ENCODE measurements around the gene LIPT2. TPM values are rescaled to one million over a fixed set of nuclear protein-coding genes. Genes with fewer than 3 reads are reported as not detected.
A peak's percentile ranks its signal among the peaks of the same experiment; 100 is the strongest.
"Not testable (repeated sequence)": the region's sequence is repeated elsewhere in the genome, so short reads cannot be mapped to it uniquely, and the experiment has no call there.

The LIPT2 gene
- 3.0 and 3.6 TPM in 2 replicates for total RNA-seq

GRCh38 chr11:74492974-74493790 lies at the start of gene LIPT2:
LIPT2 (minus strand) TSS chr11:74493724; CDS start chr11:74493703, 21 bp downstream.
- peak; percentile 98 for DNase-seq

GRCh38 chr11:74541466-74541865 lies 47.9 kb upstream of the LIPT2 start:
- DNase-seq: no peak

- no peak for DNase-seq
Observed at GRCh38 chr11:74540270-74540669, 46.7 kb upstream of the LIPT2 start.

GRCh38 chr11:74538680-74539079 lies 45.2 kb upstream of the LIPT2 start:
- DNase-seq: no peak

DNA sequence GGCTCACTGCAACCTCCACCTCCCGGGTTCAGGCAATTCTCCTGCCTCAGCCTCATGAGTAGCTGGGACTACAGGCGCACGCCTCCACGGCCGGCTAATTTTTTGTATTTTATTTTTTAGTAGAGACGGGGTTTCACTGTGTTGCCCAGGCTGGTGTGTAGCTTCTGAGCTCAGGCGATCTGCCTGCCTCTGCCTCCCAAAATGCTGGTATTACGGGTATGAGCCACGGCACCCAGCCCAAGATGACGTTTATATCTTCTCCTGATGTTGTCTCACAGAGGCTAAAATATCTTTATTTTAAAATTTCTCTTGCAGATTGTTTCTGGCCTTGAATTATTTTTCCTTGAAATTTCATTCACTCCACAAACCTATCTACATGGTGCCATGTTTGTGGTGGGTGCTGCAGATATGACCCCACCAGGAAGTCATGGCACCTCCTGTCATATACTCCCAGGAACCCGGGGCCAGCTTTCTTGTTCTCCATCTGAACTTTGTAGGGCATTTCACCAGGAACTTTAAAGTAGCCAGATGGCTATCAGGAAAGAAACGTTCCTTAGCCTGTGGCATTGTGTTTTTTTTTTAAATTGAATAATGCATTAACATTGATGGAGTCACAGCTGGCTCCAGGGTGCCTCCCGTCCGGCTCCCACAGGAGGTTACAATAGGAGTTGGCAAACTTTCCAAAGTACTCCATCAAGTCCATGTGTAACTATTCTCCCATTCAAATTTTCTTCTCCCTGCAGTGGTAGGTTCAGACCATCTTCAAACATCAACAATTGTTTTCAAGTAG lies 42.0 kb upstream of the LIPT2 start:
- peak; percentile 10 for DNase-seq

GRCh38 chr11:74534946-74535275 lies 41.4 kb upstream of the LIPT2 start:
- DNase-seq: not testable (repeated sequence)

- DNase-seq: no peak
Observed at GRCh38 chr11:74534216-74534945, 40.9 kb upstream of the LIPT2 start.

DNA sequence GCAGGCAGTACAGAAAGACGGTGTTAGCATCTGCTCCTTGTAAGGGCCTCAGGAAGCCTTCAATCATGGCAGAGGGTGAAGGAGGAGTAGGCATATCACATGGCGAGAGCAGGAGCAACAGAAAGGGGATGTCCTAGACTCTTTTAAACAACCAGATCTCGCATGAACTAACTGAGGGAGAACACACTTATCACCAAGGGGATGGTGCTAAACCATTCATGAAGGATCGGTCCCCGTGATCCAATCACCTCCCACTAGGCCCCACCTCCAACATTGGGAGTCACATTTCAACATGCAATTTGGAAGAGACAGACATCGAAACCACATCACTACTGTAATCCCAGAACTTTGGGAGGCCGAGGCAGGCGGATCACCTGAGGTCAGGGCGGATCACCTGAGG lies 39.9 kb upstream of the LIPT2 start:
- no peak for DNase-seq

GRCh38 chr11:74532501-74533246 lies 39.1 kb upstream of the LIPT2 start:
- peak; percentile 47 for DNase-seq

DNA sequence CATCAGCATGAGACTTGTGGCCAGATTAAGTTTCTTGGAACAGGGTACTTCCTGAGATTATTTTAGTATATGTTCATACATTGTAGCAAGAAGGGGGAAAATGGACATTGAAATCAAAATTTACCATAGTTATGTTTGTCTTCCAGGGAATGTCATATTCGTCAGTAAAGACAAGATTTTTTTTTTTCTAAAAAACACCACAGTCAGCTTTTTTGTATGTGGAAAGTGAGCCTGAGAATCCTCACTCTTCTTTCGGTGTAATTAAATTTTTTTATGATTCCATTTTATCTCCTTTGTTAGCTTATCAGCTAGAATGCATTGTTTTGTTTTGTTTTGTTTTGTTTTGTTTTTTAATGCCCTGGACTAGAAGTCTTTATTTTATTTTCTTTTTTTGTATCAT lies 31.5 kb upstream of the LIPT2 start:
- no peak for DNase-seq

DNA sequence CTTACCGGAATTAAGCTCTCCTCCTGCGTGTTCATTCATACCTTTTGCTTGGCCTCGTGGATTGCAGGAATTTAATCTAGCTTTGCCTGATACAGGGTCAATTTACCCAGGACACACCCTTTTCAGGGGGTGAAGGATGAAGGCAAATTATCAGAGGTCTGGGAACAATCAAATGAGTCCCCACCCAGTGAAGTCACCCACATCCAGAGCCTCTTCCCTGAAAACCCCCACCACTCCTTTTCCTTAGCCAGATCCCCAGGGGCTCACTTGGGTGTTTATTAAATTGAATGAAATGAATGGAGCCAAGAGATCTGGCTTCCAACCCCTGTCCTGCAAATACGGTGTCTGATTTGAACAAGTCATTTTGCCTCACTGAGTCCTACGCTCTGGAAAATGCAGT lies 31.0 kb upstream of the LIPT2 start:
- no peak for DNase-seq

DNA sequence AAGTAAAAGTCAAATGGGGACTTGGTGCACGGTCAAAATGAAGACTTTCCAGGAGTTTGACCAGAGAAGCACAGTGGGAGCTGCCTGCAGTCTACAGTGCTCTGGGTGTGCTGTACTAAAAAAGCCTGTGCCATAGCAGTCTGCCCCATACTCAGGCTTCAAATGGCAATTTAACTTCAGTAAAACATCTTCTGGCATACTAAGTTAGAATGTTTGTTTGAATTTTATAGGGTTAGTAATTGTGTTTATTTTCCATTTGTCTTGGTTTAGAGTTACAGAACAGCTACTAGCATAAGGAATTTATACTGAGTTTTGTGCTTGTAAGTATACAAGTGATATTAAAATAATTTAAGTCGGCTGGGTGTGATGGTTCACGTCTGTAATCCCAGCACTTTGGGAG lies 29.3 kb upstream of the LIPT2 start:
- no peak for DNase-seq

DNA sequence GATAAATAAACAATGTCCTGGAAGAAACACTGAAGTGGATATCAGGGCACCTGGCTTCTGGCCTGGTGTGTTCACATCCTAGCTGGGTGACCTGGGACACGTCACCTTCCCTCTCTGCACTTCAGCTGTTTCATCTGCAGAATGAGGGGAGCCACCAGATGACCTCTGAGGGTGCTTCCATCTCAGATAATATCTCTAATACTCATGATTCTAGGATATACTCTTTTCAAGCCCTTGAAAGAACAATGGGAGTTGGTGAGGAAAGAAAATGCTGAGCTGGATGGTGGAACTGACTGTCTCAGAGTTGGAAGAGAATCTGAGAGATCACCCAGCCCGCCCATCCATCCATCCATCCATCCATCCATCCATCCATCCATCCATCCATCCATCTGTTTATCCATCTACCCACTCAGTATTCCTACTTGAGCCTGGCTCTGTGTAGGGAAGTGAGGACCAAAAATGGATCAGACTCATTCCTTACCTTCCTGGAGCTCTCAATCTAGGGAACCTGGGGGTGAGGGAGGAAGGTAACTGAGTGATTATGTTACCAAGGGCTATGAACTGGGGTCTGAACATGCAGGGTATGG lies 28.2 kb upstream of the LIPT2 start:
- no peak for DNase-seq

- peak; percentile 62 for DNase-seq
Observed at GRCh38 chr11:74520927-74521665, 27.6 kb upstream of the LIPT2 start.

- DNase-seq: no peak
Observed at GRCh38 chr11:74520316-74520715, 26.8 kb upstream of the LIPT2 start.

DNA sequence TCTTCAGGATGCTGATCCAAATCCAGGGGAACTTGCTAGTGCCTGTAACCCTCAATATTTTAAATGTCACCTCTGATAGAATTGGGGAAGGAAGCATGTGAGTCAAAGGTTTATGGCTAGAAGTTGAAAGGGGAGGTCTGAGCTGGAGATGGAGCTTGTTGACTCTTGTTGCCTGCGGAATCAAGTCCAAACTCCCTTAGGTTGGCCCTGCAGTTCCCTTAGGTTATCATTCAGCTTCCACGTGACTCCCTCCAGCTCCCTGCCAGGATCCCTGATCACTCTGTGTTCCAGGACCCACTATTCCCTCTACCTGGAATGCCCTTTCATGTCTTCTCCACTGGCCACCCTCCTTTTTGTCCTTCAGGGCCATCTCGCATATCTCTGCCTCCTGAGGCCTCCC lies 26.2 kb upstream of the LIPT2 start:
- DNase-seq: no peak

DNA sequence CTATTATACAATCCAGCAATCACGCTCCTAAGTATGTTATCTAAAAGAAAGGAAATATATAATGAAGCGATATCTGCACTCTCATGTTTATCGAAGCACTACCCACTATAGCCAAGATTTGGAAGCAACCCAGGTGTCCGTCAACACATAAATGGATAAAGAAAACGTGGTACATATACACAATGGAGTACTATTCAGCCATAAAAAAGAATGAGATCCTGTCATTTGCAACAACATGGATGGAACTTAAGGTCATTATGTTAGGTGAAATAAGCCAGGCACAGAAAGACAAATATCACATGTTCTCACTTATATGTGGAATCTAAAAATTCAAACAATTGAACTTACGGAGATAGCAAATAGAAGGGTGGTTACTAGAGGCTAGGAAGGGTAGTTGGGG lies 24.1 kb upstream of the LIPT2 start:
- DNase-seq: not testable (repeated sequence)

DNA sequence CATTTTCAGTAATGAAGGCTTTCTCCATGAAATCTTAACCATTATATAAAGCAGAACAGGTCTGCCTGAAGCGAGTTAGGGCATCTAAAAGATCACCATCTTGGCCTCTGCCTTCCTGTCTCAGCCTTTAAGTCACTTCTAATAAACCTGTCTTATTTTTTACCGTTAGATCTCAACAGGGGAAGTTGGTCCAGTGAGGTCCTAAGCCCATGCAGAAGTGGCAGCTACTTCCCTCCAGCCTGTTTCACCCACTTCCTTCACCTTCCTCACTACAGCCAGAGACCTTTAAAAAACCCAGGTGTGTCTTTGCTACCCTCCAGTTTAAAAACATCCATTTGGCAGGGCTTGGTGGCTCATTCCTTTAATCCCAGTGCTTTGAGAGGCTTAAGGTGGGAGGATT lies 14.1 kb upstream of the LIPT2 start:
- DNase-seq: no peak

GRCh38 chr11:74506823-74507222 lies 13.3 kb upstream of the LIPT2 start:
- peak; percentile 18 for DNase-seq

DNA sequence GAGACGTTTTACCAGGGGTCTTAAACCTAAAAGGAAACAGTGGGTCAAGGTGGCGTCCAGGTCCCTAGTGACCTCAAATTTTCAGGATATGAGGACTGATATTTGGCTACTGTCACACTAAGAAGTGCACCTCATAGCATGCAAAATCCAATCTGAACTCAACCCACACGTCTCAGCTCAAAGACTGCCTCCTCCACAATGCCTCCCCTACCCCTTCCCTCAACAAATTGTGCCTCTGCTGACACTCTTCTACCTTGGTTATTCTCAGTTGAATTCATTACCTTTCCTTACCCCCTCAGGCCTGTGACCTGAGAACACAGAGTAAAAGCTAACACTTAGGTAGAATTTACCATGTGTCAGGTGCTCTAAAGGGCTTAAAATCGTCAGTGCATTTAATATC lies 12.4 kb upstream of the LIPT2 start:
- DNase-seq: no peak

DNA sequence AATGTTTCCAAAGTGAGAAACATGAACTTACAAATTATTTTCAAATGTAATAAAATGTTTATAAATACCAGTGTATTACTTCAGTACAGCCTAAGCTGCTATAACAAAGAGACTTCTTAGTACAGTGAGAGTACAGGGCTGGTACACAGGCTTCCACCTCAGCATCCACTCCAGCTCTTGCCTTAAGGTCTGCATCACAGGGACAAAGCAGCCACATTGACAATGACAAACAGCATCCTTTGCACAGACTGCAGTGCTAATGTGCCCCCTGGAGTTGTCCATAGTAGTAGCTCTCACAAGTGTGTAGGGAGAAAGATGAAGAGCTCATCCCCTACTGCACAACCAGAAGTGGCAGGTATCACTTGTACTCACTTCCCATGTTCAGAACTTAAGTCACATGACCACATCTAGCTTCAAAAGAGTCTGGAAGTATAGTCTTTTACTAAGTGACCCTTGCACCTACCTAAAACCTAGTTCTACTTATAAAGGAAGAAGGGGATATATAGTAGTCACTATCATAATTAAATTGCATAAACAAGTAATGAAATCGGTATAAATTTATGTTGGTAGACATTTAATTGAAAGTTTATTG lies 10.7 kb upstream of the LIPT2 start:
- no peak for DNase-seq

Data from dermis blood vessel endothelial cell (primary cell).